Omental fat pad (tissue), 4 donors: ENCODE measurements around the gene VPS52. TPM values are rescaled to one million over a fixed set of nuclear protein-coding genes. Genes with fewer than 3 reads are reported as not detected.
A peak's percentile ranks its signal among the peaks of the same experiment; 100 is the strongest.

Experiments
- ATAC-seq: fragments of 150-250 bp; one replicate; pipeline ENCODE4 v1.9.1; 2016; ENCODE audit warnings: mild to moderate bottlenecking, moderate library complexity; ENCODE audit not compliant: low FRiP score
- DNase-seq: peaks from one replicate; pipeline ENCODE4 v3.0.0-alpha.2; 2019; ENCODE audit warnings: low spot score
- total RNA-seq, 4 donors: library from RNA; depleted of rRNA; stranded (reverse); fragments of >200 nt; gene quantifications; one replicate each; pipeline ENCODE4 v1.1.0, GENCODE V29; 2016
- TF ChIP-seq, protein P1 (sequence below), 3 donors: fragments of 450-650 bp; IDR thresholded peaks; one replicate each; pipeline ENCODE4 v1.5.1; 2016 to 2017; ENCODE audit warnings: antibody characterized with exemption in 3 of 3, mild to moderate bottlenecking in 3 of 3, moderate library complexity in 2 of 3

Gene VPS52
- total RNA-seq, 4 donors from 2014 or later: 20.2 to 54.5 (median 34.3) TPM

DNA sequence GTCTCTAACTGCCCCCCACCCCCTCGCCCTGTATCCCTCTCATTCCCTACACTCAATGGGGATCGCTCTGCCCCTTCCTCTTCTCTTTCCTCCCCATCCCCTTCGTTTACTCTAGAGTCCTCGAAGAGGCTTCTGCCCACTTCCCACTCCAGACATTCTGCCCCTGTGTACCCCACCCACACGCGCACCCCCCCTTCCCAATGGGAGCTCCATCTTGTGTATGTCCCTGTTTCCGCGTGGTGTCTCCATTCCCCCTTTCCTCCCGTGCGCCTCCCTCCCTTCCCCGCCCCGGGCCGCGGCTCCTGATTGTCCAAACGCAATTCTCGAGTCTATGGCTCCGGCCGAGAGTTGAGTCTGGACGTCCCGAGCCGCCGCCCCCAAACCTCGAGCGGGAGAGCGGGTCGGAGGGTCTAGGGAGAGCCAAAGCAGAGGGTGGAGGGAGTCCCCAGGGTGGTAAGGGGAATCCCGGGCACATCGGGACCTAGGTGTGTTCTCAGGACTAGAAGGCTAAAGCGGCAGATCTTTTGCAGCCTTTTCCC lies 64.1 kb downstream of the VPS52 start:
- DNase-seq (no peak), ATAC-seq (peak; percentile 20)

DNA sequence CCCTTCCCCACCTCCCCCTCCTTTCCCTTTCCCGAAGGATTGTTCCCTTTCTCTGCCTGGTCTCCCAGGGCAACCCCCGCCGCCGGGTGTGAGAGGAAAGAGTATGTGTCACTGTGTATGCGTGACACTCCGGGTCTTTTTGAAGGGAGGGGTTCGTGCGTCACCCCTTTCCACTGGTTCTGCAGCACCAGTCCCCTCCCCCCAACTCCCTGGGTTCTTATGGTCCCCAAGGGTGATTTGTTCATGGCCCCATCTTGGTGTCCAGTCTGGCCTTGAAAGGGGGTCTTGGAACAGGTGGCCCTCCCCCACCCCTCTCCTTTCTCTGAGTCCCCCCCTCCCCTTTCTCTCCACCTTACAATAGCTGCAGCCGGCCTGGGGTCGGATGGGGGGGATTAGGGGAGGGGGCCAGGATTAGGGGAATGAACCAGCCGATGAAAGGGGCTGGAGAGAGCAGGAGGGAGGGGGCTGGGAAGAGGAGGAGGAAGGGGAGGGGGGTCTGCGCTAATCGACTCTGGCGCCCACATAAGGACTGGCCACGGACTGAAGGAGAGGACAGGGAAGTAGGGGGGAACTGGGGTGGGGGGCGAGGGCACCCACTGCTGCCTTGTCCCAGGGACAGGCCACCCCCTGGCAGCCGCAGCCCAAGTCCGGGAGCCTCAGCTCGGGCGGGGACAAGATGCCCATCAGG lies 64.7 kb downstream of the VPS52 start:
- ATAC-seq: no peak
- no peak for DNase-seq

More for the DNA sequence above, 64.1 kb downstream of the VPS52 start:
- TF ChIP-seq, protein P1, sequence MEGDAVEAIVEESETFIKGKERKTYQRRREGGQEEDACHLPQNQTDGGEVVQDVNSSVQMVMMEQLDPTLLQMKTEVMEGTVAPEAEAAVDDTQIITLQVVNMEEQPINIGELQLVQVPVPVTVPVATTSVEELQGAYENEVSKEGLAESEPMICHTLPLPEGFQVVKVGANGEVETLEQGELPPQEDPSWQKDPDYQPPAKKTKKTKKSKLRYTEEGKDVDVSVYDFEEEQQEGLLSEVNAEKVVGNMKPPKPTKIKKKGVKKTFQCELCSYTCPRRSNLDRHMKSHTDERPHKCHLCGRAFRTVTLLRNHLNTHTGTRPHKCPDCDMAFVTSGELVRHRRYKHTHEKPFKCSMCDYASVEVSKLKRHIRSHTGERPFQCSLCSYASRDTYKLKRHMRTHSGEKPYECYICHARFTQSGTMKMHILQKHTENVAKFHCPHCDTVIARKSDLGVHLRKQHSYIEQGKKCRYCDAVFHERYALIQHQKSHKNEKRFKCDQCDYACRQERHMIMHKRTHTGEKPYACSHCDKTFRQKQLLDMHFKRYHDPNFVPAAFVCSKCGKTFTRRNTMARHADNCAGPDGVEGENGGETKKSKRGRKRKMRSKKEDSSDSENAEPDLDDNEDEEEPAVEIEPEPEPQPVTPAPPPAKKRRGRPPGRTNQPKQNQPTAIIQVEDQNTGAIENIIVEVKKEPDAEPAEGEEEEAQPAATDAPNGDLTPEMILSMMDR (IDR thresholded peaks at IDR 0.05): no peak

DNA sequence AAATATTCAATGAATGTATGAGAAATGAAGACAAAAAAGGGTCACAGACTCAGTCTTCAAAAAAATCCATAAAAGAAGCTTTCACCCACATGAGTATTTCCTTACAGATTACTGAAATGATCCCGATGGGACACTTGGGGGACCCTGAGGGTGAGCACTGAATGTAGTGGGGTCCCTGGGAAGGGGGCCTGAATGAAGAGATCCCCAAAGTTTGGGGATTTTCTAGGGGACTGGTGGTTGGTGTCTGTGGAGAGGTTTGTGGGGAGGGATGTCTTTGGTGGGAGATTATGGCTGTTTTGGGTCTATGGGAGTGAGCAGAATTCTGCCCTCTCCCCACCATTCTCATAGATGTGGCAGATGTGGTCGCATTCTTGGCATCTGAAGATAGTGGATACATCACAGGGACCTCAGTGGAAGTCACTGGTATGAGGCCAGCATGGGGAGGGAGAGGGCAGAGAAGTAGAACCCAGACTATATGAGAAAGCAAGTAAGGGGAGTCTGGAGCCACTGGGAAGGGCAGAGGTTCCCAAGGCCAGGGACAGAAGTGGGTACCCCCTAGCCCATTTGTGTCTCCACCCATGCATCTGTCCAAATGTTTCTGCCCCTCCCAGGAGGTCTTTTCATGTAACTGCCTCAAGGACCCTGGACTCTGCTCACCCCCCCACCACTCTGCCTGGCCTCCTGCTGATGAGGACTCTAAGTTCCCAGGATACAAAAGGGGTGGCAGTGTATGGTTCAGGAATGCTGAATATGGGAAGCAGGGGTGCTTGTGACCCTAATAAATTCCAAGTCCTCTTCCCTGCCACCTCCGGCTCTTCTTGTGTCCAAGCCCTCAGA lies 65.4 kb downstream of the VPS52 start:
- TF ChIP-seq, protein P1 (IDR thresholded peaks at IDR 0.05): no peak
- DNase-seq (no peak), ATAC-seq (no peak)

More for the DNA sequence above, 64.7 kb downstream of the VPS52 start:
- TF ChIP-seq, protein P1 (IDR thresholded peaks at IDR 0.05): no peak

DNA sequence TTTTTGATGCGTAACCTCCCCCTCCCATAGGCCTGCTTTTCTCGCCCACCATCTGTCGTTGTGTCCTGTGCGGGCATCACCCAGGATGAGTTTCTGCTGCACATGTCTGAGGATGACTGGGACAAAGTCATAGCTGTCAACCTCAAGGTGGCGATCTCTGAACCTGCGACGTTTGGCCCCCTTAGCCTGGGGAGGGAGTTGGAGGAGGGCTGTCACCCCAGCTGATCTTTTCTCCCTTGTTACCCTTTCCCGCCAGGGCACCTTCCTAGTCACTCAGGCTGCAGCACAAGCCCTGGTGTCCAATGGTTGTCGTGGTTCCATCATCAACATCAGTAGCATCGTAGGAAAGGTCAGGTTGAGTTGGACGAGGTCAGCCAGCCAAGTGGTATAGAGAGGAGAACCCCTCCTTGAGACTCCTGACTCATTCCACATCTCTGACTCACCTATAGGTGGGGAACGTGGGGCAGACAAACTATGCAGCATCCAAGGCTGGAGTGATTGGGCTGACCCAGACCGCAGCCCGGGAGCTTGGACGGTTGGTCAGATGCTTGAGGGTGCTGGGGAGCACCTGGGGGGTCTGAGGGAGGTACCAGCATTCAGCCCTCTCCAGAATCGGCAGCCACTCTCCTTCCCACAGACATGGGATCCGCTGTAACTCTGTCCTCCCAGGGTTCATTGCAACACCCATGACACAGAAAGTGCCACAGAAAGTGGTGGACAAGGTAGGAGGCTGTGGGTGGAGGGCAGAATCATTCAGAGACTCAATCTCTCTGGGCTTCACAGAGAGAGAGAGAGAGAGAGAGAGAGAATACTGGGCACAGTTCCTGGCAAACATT lies 66.3 kb downstream of the VPS52 start:
- TF ChIP-seq, protein P1 (IDR thresholded peaks at IDR 0.05): no peak
- no peak for DNase-seq
- ATAC-seq: no peak

DNA sequence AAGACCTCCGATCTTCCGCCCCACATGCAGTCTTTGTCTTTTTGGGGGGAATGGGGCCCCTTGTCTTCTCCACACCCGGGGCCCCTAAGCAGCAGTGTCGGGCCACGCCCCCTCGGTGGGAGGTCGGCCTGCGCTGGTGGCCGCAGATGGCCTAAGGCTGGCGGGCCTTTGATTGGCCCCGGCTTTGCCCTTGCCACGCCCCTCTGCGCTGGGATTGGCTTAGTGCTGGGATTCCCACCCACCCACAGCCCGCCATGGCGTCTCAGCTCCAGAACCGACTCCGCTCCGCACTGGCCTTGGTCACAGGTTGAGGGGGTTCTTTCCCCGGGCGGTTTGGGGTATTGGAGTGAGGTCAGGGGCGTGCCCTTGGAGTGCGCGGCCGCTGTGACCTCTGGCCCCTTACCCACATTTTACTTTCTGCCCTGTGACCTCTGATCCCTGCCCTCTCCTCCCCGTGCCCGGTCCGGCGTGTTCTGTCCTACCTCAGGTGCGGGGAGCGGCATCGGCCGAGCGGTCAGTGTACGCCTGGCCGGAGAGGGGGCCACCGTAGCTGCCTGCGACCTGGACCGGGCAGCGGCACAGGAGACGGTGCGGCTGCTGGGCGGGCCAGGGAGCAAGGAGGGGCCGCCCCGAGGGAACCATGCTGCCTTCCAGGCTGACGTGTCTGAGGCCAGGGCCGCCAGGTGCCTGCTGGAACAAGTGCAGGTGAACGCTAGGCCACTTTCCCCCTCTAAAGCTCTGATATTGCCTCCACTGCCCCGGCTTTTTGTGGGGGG lies 67.1 kb downstream of the VPS52 start, which contains the start of gene HSD17B8:
Gene HSD17B8 (plus strand): TSS at position 241 of the 776 bp plus-strand sequence. CDS start 14 bp downstream, at position 255.
- DNase-seq: peak; percentile 81
- peak; percentile 67 for ATAC-seq
- TF ChIP-seq, protein P1 (IDR thresholded peaks at IDR 0.05): no peak

DNA sequence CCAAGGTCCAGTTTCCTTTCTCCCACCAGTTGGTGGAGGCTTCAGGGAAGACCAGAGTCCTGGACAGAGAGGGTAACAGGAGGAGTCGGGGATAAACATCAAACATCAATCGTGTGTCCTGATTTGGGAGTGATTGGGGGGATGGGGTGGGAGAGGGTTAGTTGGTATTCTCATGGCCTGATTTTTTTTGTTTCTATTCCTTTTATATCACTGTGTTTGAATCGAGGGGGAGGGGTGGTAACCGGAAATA lies 67.6 kb downstream of the VPS52 start:
- TF ChIP-seq, protein P1 (IDR thresholded peaks at IDR 0.05): no peak
- no peak for ATAC-seq
- no peak for DNase-seq
